Testis (tissue), 3 donors: ENCODE results near the gene TMEM233. TPM values are rescaled to one million over a fixed set of nuclear protein-coding genes. Genes with fewer than 3 reads are reported as not detected.

ENCODE experiments used
- DNase-seq: peaks from one replicate; pipeline ENCODE4 v3.0.0-alpha.2; 2019
- H3K27ac ChIP-seq, 2 donors: fragments of 200-600 bp; sonication (generic); one replicate each; pipeline ENCODE4 v1.5.1; 2019
- H3K27me3 ChIP-seq: fragments of 200-600 bp; sonication (generic); one replicate; pipeline ENCODE4 v1.5.1; 2019
- H3K36me3 ChIP-seq: fragments of 200-600 bp; sonication (generic); one replicate; pipeline ENCODE4 v1.5.1; 2017; ENCODE audit warnings: low read depth; ENCODE audit errors: missing control alignments
- H3K4me1 ChIP-seq: fragments of 200-600 bp; sonication (generic); one replicate; pipeline ENCODE4 v1.5.1; 2019
- H3K4me3 ChIP-seq, 2 donors: fragments of 200-600 bp; sonication (generic); one replicate each; pipeline ENCODE4 v1.5.1; 2017 to 2019
- H3K9me3 ChIP-seq: fragments of 200-600 bp; sonication (generic); one replicate; pipeline ENCODE4 v1.5.1; 2017
- CTCF ChIP-seq, 3 experiments: fragments of 450-650 bp in 2 of 3; fragments of 200-600 bp in 1 of 3; sonication (generic) in 1 of 3; IDR thresholded peaks; one replicate each; pipeline ENCODE4 v1.5.1; 2016 to 2019; ENCODE audit warnings: antibody characterized with exemption in 3 of 3, mild to moderate bottlenecking in 2 of 3, moderate library complexity in 1 of 3
- POLR2A ChIP-seq: fragments of 450-650 bp; IDR thresholded peaks from one replicate; pipeline ENCODE4 v1.6.1; 2017; ENCODE audit warnings: antibody characterized with exemption, mild to moderate bottlenecking, moderate library complexity
- WGBS, 2 donors: methylation state at CpG; one replicate each; pipeline ENCODE4 v1.1.5; 2018; 5-methylcytosine and 5-hydroxymethylcytosine counted together
- intact Hi-C: fragments of 100-400 bp; cut with DNase I; formaldehyde crosslinking; loops from one replicate; pipeline ENCODE4 v1.15.1; 2023; ENCODE audit warnings: low total_unique reads
- polyA plus RNA-seq: library from polyadenylated mRNA; stranded (reverse); fragments of 350-450 nt; fragmentation: Illumina TruSeq; extraction: RNeasy Lipid Tissue Mini Kit (QIAGEN cat#74804); gene quantifications from one replicate; pipeline ENCODE4 v1.2.3, GENCODE V29; 2014; ENCODE audit warnings: low read depth, low replicate concordance; ENCODE audit not compliant: insufficient read depth
- small RNA-seq, 2 donors: library from RNA; depleted of rRNA; stranded (forward); fragments of <200 nt; gene quantifications; one replicate each; pipeline ENCODE3, GENCODE V24; 2016
- total RNA-seq, 2 donors: library from RNA; depleted of rRNA; stranded (reverse); fragments of >200 nt; gene quantifications; one replicate each; pipeline ENCODE4 v1.2.3, GENCODE V29; 2016

Gene TMEM233
- total and polyA plus RNA-seq, 3 donors from 2014 or later, result 0.31 to 0.47 TPM; not detected in 1

- TF ChIP-seq CTCF (IDR thresholded peaks at IDR 0.05) (no peak), POLR2A (no peak)
- Histone ChIP-seq H3K27ac (no peak overlapping the region), H3K4me3 (no peak overlapping the region), H3K4me1 (peaks cover 13% of the 10 kb centered on the region), H3K36me3 (no peaks in the 10 kb centered on the region), H3K9me3 (no peaks in the 10 kb centered on the region), H3K27me3 (no peaks in the 10 kb centered on the region)
- 75 to 80% methylated on average over 5 of the region's 5 CpGs for WGBS, 2 donors
- intact Hi-C loops, result no loop called here
- DNase-seq, result no peak
Observed at GRCh38 chr12:119692410-119692809, 98.8 kb downstream of the TMEM233 start.

Small RNA genes within 50 kb of the gene (small RNA-seq; reads per million reads assigned to genes)
- 0 reads per million in 2 donors for gene RN7SKP197

Other genes with a start within 250 kb of the TMEM233 start
- gene PRKAB1, start 74.4 kb downstream of the TMEM233 start, total RNA-seq, result 10 to 100 TPM; 42.6 to 48.5 TPM
- 72.5 TPM for gene PRKAB1, start 74.4 kb downstream of the TMEM233 start, polyA plus RNA-seq